ENCODE measurements around the gene PER1.

DNA sequence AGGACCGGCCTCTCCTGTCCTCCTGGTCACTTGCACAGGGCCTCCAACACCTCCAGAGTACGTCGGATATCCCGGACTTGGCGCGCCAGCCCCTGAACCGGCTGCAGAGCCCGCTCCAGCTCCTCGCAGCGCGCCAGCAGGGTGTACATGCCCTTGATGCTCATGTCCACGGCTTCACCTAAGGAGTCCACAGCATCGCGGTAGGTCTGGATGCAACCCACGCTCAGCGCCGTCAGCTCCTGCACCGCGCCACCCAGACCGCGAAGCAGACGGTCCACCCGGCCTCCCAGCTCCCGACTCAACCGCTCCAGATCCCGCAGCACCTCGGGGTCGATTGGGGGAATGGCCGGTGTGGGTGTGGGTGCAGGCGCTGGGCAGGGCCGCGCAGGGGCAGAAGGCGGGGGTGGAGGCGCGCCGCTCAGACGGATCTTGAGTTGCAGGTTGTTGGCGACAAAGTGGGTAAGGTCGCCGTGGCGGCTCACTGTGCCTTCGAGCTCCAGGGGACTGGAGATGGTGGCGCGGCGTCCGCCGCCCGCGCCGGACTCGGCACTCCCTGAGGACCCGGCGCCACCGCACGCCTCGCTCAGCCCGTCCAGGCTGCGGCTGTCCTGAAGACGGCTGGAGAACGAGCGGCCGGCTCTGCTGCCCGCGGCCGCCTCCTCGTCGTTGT is 37.0 kb upstream of the PER1 start:
- TF ChIP-seq, protein P1, sequence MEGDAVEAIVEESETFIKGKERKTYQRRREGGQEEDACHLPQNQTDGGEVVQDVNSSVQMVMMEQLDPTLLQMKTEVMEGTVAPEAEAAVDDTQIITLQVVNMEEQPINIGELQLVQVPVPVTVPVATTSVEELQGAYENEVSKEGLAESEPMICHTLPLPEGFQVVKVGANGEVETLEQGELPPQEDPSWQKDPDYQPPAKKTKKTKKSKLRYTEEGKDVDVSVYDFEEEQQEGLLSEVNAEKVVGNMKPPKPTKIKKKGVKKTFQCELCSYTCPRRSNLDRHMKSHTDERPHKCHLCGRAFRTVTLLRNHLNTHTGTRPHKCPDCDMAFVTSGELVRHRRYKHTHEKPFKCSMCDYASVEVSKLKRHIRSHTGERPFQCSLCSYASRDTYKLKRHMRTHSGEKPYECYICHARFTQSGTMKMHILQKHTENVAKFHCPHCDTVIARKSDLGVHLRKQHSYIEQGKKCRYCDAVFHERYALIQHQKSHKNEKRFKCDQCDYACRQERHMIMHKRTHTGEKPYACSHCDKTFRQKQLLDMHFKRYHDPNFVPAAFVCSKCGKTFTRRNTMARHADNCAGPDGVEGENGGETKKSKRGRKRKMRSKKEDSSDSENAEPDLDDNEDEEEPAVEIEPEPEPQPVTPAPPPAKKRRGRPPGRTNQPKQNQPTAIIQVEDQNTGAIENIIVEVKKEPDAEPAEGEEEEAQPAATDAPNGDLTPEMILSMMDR (IDR thresholded peaks at IDR 0.05): no peak
- TF ChIP-seq POLR2A (IDR thresholded peaks at IDR 0.05): no peak
